Stomach smooth muscle (tissue), 2 donors: ENCODE data around the gene ZNF628.
A peak's percentile ranks its signal among the peaks of the same experiment; 100 is the strongest.

ENCODE experiments used
- H3K27ac ChIP-seq: one replicate; pipeline ENCODE4 v1.7.0; 2013; ENCODE audit warnings: mild to moderate bottlenecking, low read length, inconsistent platforms
- H3K27me3 ChIP-seq, 2 donors: one replicate each; pipeline ENCODE4 v1.7.0; 2013; ENCODE audit warnings: low read length in 2 of 2; ENCODE audit not compliant: insufficient read depth in 2 of 2, control insufficient read depth in 1 of 2
- H3K36me3 ChIP-seq, 2 donors: one replicate each; pipeline ENCODE4 v1.7.0; 2013; ENCODE audit warnings: low read length in 2 of 2; ENCODE audit not compliant: control insufficient read depth in 2 of 2, insufficient read depth in 2 of 2
- H3K4me1 ChIP-seq: one replicate; pipeline ENCODE4 v1.7.0; 2013; ENCODE audit warnings: low read length; ENCODE audit not compliant: control insufficient read depth, insufficient read depth
- H3K4me3 ChIP-seq, 2 donors: one replicate each; pipeline ENCODE4 v1.7.0; 2013; ENCODE audit warnings: low read length in 2 of 2
- H3K9ac ChIP-seq, 2 donors: one replicate each; pipeline ENCODE4 v1.7.0; 2013; ENCODE audit warnings: low read length in 2 of 2, mild to moderate bottlenecking in 1 of 2
- H3K9me3 ChIP-seq, 2 donors: one replicate each; pipeline ENCODE4 v1.7.0; 2013; ENCODE audit warnings: low read length in 2 of 2; ENCODE audit not compliant: control insufficient read depth in 2 of 2
- donor health status: healthy.
- donor health status: Pancreatic carcinoma.

ZNF628 gene

GRCh38 chr19:55503502-55504251 lies 27.3 kb downstream of the ZNF628 start:
- Histone ChIP-seq H3K4me1 (peaks cover 16% of the 10 kb centered on the region), H3K27me3 (no peaks in the 10 kb centered on the region), H3K9ac (no peak overlapping the region), H3K27ac (peak overlapping the region; percentile 53), H3K36me3 (peaks cover 8 to 18% of the 10 kb centered on the region in 2 donors), H3K9me3 (no peaks in the 10 kb centered on the region), H3K4me3 (peak overlapping the region; percentile 47 to 78)

GRCh38 chr19:55504252-55504603 lies 27.8 kb downstream of the ZNF628 start:
- H3K27ac ChIP-seq: no peak overlapping the region
- H3K4me1 ChIP-seq: peaks cover 11% of the 10 kb centered on the region
- H3K4me3 ChIP-seq: peak overlapping the region in 1 of 2 donors; percentile 78
- H3K27me3 ChIP-seq: no peaks in the 10 kb centered on the region
- H3K9ac ChIP-seq: no peak overlapping the region
- H3K9me3 ChIP-seq: no peaks in the 10 kb centered on the region
- peaks cover 8 to 18% of the 10 kb centered on the region in 2 donors for H3K36me3 ChIP-seq

GRCh38 chr19:55504981-55505380 lies 28.6 kb downstream of the ZNF628 start:
- Histone ChIP-seq H3K4me3 (no peak overlapping the region), H3K9ac (no peak overlapping the region), H3K27ac (no peak overlapping the region), H3K4me1 (peaks cover 10% of the 10 kb centered on the region), H3K27me3 (no peaks in the 10 kb centered on the region), H3K36me3 (peaks cover 8 to 16% of the 10 kb centered on the region in 2 donors), H3K9me3 (no peaks in the 10 kb centered on the region)

GRCh38 chr19:55508120-55508519 lies 31.7 kb downstream of the ZNF628 start:
- no peak overlapping the region for H3K9ac ChIP-seq
- H3K9me3 ChIP-seq: no peaks in the 10 kb centered on the region
- H3K27me3 ChIP-seq: no peaks in the 10 kb centered on the region
- H3K4me1 ChIP-seq: peaks cover 10% of the 10 kb centered on the region
- no peak overlapping the region for H3K27ac ChIP-seq
- H3K36me3 ChIP-seq: peaks cover 3 to 7% of the 10 kb centered on the region in 2 donors
- no peak overlapping the region for H3K4me3 ChIP-seq

- H3K36me3 ChIP-seq: peaks cover 8 to 19% of the 10 kb centered on the region in 2 donors
- peaks cover 5% of the 10 kb centered on the region for H3K4me1 ChIP-seq
- no peaks in the 10 kb centered on the region for H3K27me3 ChIP-seq
- peak overlapping the region; percentile 64 to 76 for H3K9ac ChIP-seq
- H3K27ac ChIP-seq: peak overlapping the region; percentile 79
- no peaks in the 10 kb centered on the region for H3K9me3 ChIP-seq
- peak overlapping the region; percentile 59 to 72 for H3K4me3 ChIP-seq
These were observed 40.6 kb downstream of the ZNF628 start for GRCh38 chr19:55516878-55517620.

GRCh38 chr19:55519451-55520311 lies 43.3 kb downstream of the ZNF628 start:
- no peak overlapping the region for H3K4me3 ChIP-seq
- H3K9me3 ChIP-seq: no peaks in the 10 kb centered on the region
- H3K36me3 ChIP-seq: peaks cover 2 to 6% of the 10 kb centered on the region in 2 donors
- peaks cover 5% of the 10 kb centered on the region for H3K4me1 ChIP-seq
- no peak overlapping the region for H3K9ac ChIP-seq
- H3K27ac ChIP-seq: no peak overlapping the region
- H3K27me3 ChIP-seq: no peaks in the 10 kb centered on the region

GRCh38 chr19:55520691-55521292 lies 44.4 kb downstream of the ZNF628 start:
- no peak overlapping the region for H3K9ac ChIP-seq
- no peaks in the 10 kb centered on the region for H3K9me3 ChIP-seq
- H3K4me1 ChIP-seq: peaks cover 5% of the 10 kb centered on the region
- no peak overlapping the region for H3K4me3 ChIP-seq
- H3K27ac ChIP-seq: no peak overlapping the region
- H3K27me3 ChIP-seq: no peaks in the 10 kb centered on the region
- H3K36me3 ChIP-seq: peaks cover 0 to 2% of the 10 kb centered on the region in 2 donors

GRCh38 chr19:55525289-55526101 lies 49.1 kb downstream of the ZNF628 start:
- H3K9me3 ChIP-seq: no peaks in the 10 kb centered on the region
- H3K27me3 ChIP-seq: peaks cover 4 to 19% of the 10 kb centered on the region in 2 donors
- peaks cover 8% of the 10 kb centered on the region for H3K4me1 ChIP-seq
- no peak overlapping the region for H3K27ac ChIP-seq
- H3K36me3 ChIP-seq: no peaks in the 10 kb centered on the region
- H3K9ac ChIP-seq: no peak overlapping the region
- H3K4me3 ChIP-seq: no peak overlapping the region

- H3K9me3 ChIP-seq: no peaks in the 10 kb centered on the region
- no peak overlapping the region for H3K9ac ChIP-seq
- H3K36me3 ChIP-seq: no peaks in the 10 kb centered on the region
- peaks cover 4 to 22% of the 10 kb centered on the region in 2 donors for H3K27me3 ChIP-seq
- no peak overlapping the region for H3K27ac ChIP-seq
- peak overlapping the region in 1 of 2 donors; percentile 40 for H3K4me3 ChIP-seq
- peaks cover 8% of the 10 kb centered on the region for H3K4me1 ChIP-seq
These were observed 50.1 kb downstream of the ZNF628 start for GRCh38 chr19:55526216-55527196.
